Activated T-helper 2 cell treated with anti-CD3 and anti-CD28 coated beads, Interferon-gamma antibody, Interleukin-2, Interleukin-4, amounts not matched to agents 10 μg/mL and 5 μg/mL and 100 μg/mL, durations not matched to agents 14 hours and 24 hours and 36 hours (primary cell): ENCODE data around the gene NAPA. TPM values are rescaled to one million over a fixed set of nuclear protein-coding genes. Genes with fewer than 3 reads are reported as not detected.
A peak's percentile ranks its signal among the peaks of the same experiment; 100 is the strongest.

Experiments used
- DNase-seq: peaks from one replicate; pipeline ENCODE4 v3.0.0; 2021; ENCODE audit warnings: low spot score
- H3K27ac Mint-ChIP-seq: one replicate; pipeline ENCODE4 v1.8.0; 2021; ENCODE audit warnings: mixed read lengths
- H3K27me3 Mint-ChIP-seq: one replicate; pipeline ENCODE4 v1.8.0; 2021; ENCODE audit warnings: low read depth, mixed read lengths
- H3K36me3 Mint-ChIP-seq: one replicate; pipeline ENCODE4 v1.8.0; 2021; ENCODE audit warnings: low read depth, mixed read lengths
- H3K4me1 Mint-ChIP-seq: one replicate; pipeline ENCODE4 v1.8.0; 2021; ENCODE audit warnings: low read depth, mixed read lengths
- H3K4me3 Mint-ChIP-seq: one replicate; pipeline ENCODE4 v1.8.0; 2021; ENCODE audit warnings: low read depth, mild to moderate bottlenecking, moderate library complexity, mixed read lengths
- H3K9me3 Mint-ChIP-seq: one replicate; pipeline ENCODE4 v1.8.0; 2021; ENCODE audit warnings: mixed read lengths
- intact Hi-C: fragments of 100-400 bp; cut with micrococcal nuclease; formaldehyde crosslinking; loops from one replicate; pipeline ENCODE4 v1.15.1; 2023
- total RNA-seq: library from RNA; stranded (reverse); gene quantifications from 2 replicates; pipeline ENCODE4 v1.2.3, GENCODE V29; 2022

The NAPA gene
- total RNA-seq, 1 donor from 2014 or later = 56.9 TPM

GRCh38 chr19:47518139-47518538 lies 3.3 kb upstream of the NAPA start:
- intact Hi-C loops = loop anchor here (1.0 to 5.0 kb wide), 3 partner anchors 91 to 224 kb away; partner anchors contain the start of gene BICRA
- peak; percentile 54 for DNase-seq
- H3K4me3 Mint-ChIP-seq = no peak overlapping the region
- peaks cover 5% of the 10 kb centered on the region for H3K36me3 Mint-ChIP-seq
- no peaks in the 10 kb centered on the region for H3K27me3 Mint-ChIP-seq
- H3K27ac Mint-ChIP-seq = peak overlapping the region; percentile 77
- H3K9me3 Mint-ChIP-seq = no peaks in the 10 kb centered on the region
- peaks cover 49% of the 10 kb centered on the region for H3K4me1 Mint-ChIP-seq

- no peak for DNase-seq
- H3K4me1 Mint-ChIP-seq = peaks cover 55% of the 10 kb centered on the region
These were observed 553 bp downstream of the NAPA start for GRCh38 chr19:47514151-47514868.

GRCh38 chr19:47512948-47513319 lies 1.9 kb downstream of the NAPA start:
- Mint-ChIP-seq H3K4me3 (peak overlapping the region; percentile 96), H3K27me3 (no peaks in the 10 kb centered on the region), H3K9me3 (no peaks in the 10 kb centered on the region), H3K36me3 (peaks cover 5% of the 10 kb centered on the region), H3K27ac (peak overlapping the region; percentile 67), H3K4me1 (peaks cover 47% of the 10 kb centered on the region)
- DNase-seq = no peak
- intact Hi-C loops = no loop called here

More at GRCh38 chr19:47514151-47514868, 553 bp downstream of the NAPA start:
- intact Hi-C loops = loop anchor here (2.0 kb wide), 1 partner anchor 86 kb away; no protein-coding TSS in a partner anchor
- H3K27ac Mint-ChIP-seq = peak overlapping the region; percentile 91
- H3K4me3 Mint-ChIP-seq = peak overlapping the region; percentile 96
- H3K36me3 Mint-ChIP-seq = peaks cover 5% of the 10 kb centered on the region
- no peaks in the 10 kb centered on the region for H3K9me3 Mint-ChIP-seq
- H3K27me3 Mint-ChIP-seq = no peaks in the 10 kb centered on the region

- H3K9me3 Mint-ChIP-seq = no peaks in the 10 kb centered on the region
- H3K4me1 Mint-ChIP-seq = peaks cover 42% of the 10 kb centered on the region
- H3K4me3 Mint-ChIP-seq = peak overlapping the region; percentile 96
- DNase-seq = no peak
- H3K27ac Mint-ChIP-seq = peak overlapping the region; percentile 67
- H3K36me3 Mint-ChIP-seq = peaks cover 5% of the 10 kb centered on the region
- no peaks in the 10 kb centered on the region for H3K27me3 Mint-ChIP-seq
- intact Hi-C loops = no loop called here
These were observed 2.5 kb downstream of the NAPA start for GRCh38 chr19:47512183-47512947.

GRCh38 chr19:47511681-47512080 lies 3.2 kb downstream of the NAPA start:
- DNase-seq = no peak
- H3K36me3 Mint-ChIP-seq = peaks cover 5% of the 10 kb centered on the region
- no peak overlapping the region for H3K4me3 Mint-ChIP-seq
- intact Hi-C loops = no loop called here
- no peaks in the 10 kb centered on the region for H3K9me3 Mint-ChIP-seq
- no peak overlapping the region for H3K27ac Mint-ChIP-seq
- peaks cover 35% of the 10 kb centered on the region for H3K4me1 Mint-ChIP-seq
- no peaks in the 10 kb centered on the region for H3K27me3 Mint-ChIP-seq

GRCh38 chr19:47511128-47511517 lies 3.7 kb downstream of the NAPA start:
- Mint-ChIP-seq H3K27ac (no peak overlapping the region), H3K36me3 (peaks cover 5% of the 10 kb centered on the region), H3K9me3 (no peaks in the 10 kb centered on the region), H3K4me3 (no peak overlapping the region), H3K27me3 (no peaks in the 10 kb centered on the region), H3K4me1 (peaks cover 29% of the 10 kb centered on the region)
- intact Hi-C loops = no loop called here
- DNase-seq = no peak

GRCh38 chr19:47510516-47511127 lies 4.2 kb downstream of the NAPA start:
- Mint-ChIP-seq H3K27ac (no peak overlapping the region), H3K36me3 (peaks cover 5% of the 10 kb centered on the region), H3K4me3 (no peak overlapping the region), H3K27me3 (no peaks in the 10 kb centered on the region), H3K9me3 (no peaks in the 10 kb centered on the region), H3K4me1 (peaks cover 27% of the 10 kb centered on the region)
- intact Hi-C loops = no loop called here
- DNase-seq = no peak

- no peak overlapping the region for H3K27ac Mint-ChIP-seq
- no peak for DNase-seq
- peaks cover 5% of the 10 kb centered on the region for H3K36me3 Mint-ChIP-seq
- intact Hi-C loops = no loop called here
- H3K27me3 Mint-ChIP-seq = no peaks in the 10 kb centered on the region
- no peaks in the 10 kb centered on the region for H3K9me3 Mint-ChIP-seq
- peaks cover 27% of the 10 kb centered on the region for H3K4me1 Mint-ChIP-seq
- no peak overlapping the region for H3K4me3 Mint-ChIP-seq
These were observed 4.9 kb downstream of the NAPA start for GRCh38 chr19:47509973-47510372.

- H3K27ac Mint-ChIP-seq = no peak overlapping the region
- no peak overlapping the region for H3K4me3 Mint-ChIP-seq
- intact Hi-C loops = no loop called here
- H3K36me3 Mint-ChIP-seq = no peaks in the 10 kb centered on the region
- H3K9me3 Mint-ChIP-seq = no peaks in the 10 kb centered on the region
- H3K4me1 Mint-ChIP-seq = peaks cover 24% of the 10 kb centered on the region
- no peak for DNase-seq
- no peaks in the 10 kb centered on the region for H3K27me3 Mint-ChIP-seq
These were observed 5.6 kb downstream of the NAPA start for GRCh38 chr19:47509170-47509847.

- intact Hi-C loops = no loop called here
- no peak overlapping the region for H3K27ac Mint-ChIP-seq
- H3K27me3 Mint-ChIP-seq = no peaks in the 10 kb centered on the region
- no peak for DNase-seq
- no peaks in the 10 kb centered on the region for H3K36me3 Mint-ChIP-seq
- H3K4me1 Mint-ChIP-seq = peaks cover 20% of the 10 kb centered on the region
- no peaks in the 10 kb centered on the region for H3K9me3 Mint-ChIP-seq
- no peak overlapping the region for H3K4me3 Mint-ChIP-seq
These were observed 6.1 kb downstream of the NAPA start for GRCh38 chr19:47508721-47509120.

- Mint-ChIP-seq H3K36me3 (peaks cover 3% of the 10 kb centered on the region), H3K27me3 (no peaks in the 10 kb centered on the region), H3K27ac (no peak overlapping the region), H3K4me3 (no peak overlapping the region), H3K4me1 (peaks cover 14% of the 10 kb centered on the region), H3K9me3 (no peaks in the 10 kb centered on the region)
- intact Hi-C loops = no loop called here
- DNase-seq = no peak
These were observed 6.8 kb downstream of the NAPA start for GRCh38 chr19:47507924-47508553.

GRCh38 chr19:47507012-47507411 lies 7.9 kb downstream of the NAPA start:
- intact Hi-C loops = no loop called here
- Mint-ChIP-seq H3K27ac (no peak overlapping the region), H3K4me1 (peaks cover 3% of the 10 kb centered on the region), H3K27me3 (no peaks in the 10 kb centered on the region), H3K36me3 (peaks cover 9% of the 10 kb centered on the region), H3K4me3 (no peak overlapping the region), H3K9me3 (no peaks in the 10 kb centered on the region)
- DNase-seq = no peak
